ENCODE measurements around the gene NUDT16. TPM values are rescaled to one million over a fixed set of nuclear protein-coding genes. Genes with fewer than 3 reads are reported as not detected.

Gene NUDT16
- total RNA-seq, 4 donors from 2014 or later = 10.4 to 19.7 (median 12.5) TPM

DNA sequence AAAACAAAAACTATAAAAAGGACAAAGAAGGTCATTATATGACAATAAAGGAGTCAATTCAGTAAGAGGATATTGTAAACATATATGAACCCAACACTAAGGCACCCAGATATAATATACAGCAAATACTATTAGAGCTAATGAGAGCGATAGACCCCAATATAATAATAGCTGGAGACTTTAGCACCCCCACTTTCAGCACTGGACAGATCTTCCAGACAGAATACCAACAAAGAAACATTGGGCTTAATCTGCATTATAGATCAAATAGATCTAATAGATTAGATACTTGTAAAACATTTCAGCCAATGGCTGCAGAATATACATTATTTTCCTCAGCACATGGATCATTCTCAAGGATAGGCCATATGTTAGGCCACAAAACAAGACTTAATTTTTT, 53.4 kb downstream of the NUDT16 start:
- 89 to 94% methylated on average over 1 of the region's 1 CpG for whole genome bisulfite sequencing, 2 donors
- no peak for DNase-seq (ENCODE audit: low spot score in 2 of 2)
- TF ChIP-seq CTCF (IDR thresholded peaks at IDR 0.05) = no peak
- no peak for TF ChIP-seq POLR2A (IDR thresholded peaks at IDR 0.05)
- no peak overlapping the region for H3K4me3 ChIP-seq (ENCODE audit: low read depth, poor library complexity, severe bottlenecking)
- intact Hi-C loops (cut with DNase I; ENCODE audit: low total_unique reads) = no loop called here

Other genes starting within 250 kb of the NUDT16 start
- 10 to 100 TPM; 37.8 to 60.0 (median 55.1) TPM for gene MRPL3, start 121.2 kb downstream of the NUDT16 start, total RNA-seq

All from lower leg skin (tissue), 4 donors.